Measurements from ENCODE around the gene DCLK2. TPM values are rescaled to one million over a fixed set of nuclear protein-coding genes. Genes with fewer than 3 reads are reported as not detected.

DCLK2 gene
- total RNA-seq, 3 donors from 2014 or later = 0.08 TPM; not detected in 2

DNA sequence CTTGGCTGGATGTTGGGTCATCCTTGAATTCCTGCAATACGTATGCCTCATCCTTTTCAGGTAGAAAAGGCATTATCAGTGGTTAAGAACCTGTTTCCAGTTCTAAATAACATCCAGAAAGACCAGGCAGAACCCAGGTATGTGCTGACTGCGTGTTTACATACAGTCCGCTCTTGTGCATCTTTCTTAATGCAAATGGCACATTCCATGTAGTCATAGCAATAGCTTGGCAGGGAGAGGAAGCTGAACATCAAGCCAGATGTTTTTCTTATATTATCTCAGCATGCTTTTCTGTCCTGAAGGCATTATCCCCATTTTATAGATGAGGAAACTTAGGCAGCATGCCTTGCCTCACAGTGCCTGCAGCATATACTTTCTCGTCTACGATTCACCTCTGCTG lies 2.1 kb downstream of the DCLK2 start:
- ATAC-seq (no peak), DNase-seq (no peak)
- H3K27me3 Mint-ChIP-seq (ENCODE audit: low read depth) = peaks cover 48% of the 10 kb centered on the region
- peaks cover 5% of the 10 kb centered on the region for H3K9me3 Mint-ChIP-seq
- H3K4me3 Mint-ChIP-seq = no peak overlapping the region
- no peaks in the 10 kb centered on the region for H3K36me3 Mint-ChIP-seq (ENCODE audit: insufficient read depth)
- peaks cover 3% of the 10 kb centered on the region for H3K4me1 Mint-ChIP-seq (ENCODE audit: low read depth)

DNA sequence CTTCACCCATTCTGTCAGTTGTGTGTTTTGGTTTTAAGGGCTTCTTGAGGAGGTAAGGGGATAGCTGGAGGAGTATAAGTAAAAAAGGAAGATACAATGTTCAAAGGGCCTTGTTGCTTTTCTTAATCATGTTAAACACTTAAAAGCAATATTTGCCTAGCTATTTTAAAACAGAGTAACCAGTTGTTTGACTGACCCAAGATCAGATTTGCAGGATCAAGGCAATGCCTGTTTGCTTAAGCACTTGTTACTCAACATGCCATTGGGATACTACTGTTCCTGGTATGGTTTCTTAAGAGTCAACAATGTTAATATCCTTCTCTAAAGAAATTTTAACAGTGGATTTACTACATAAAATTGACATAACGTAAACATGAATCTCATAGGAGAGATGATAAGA lies 2.6 kb downstream of the DCLK2 start:
- no peaks in the 10 kb centered on the region for H3K36me3 Mint-ChIP-seq (ENCODE audit: insufficient read depth)
- DNase-seq (no peak), ATAC-seq (no peak)
- H3K9me3 Mint-ChIP-seq = peaks cover 5% of the 10 kb centered on the region
- H3K27me3 Mint-ChIP-seq (ENCODE audit: low read depth) = peaks cover 43% of the 10 kb centered on the region
- H3K4me3 Mint-ChIP-seq = no peak overlapping the region
- peaks cover 3% of the 10 kb centered on the region for H3K4me1 Mint-ChIP-seq (ENCODE audit: low read depth)

DNA sequence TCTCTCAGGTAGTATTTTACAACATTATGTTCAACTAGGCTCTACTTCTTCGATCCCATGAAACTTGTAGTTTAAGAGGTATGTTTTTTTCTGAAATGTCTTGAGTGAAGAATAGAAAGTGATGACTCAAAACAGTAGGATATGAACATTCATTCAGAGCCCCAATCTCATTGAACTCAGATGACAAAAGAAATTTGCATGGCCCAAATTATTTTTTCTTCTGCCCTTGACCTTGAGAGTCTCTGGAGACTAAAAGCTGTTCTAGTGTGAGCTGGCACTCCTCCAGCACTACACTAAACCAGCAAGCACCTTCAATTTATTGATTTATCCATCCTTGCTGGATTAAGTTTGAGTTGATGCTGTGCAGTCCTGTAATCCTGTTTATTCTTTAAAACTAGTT lies 4.0 kb downstream of the DCLK2 start:
- Mint-ChIP-seq H3K36me3 (ENCODE audit: insufficient read depth) (no peaks in the 10 kb centered on the region), H3K4me1 (ENCODE audit: low read depth) (peaks cover 3% of the 10 kb centered on the region), H3K27me3 (ENCODE audit: low read depth) (peaks cover 30% of the 10 kb centered on the region), H3K4me3 (no peak overlapping the region), H3K9me3 (no peaks in the 10 kb centered on the region)
- DNase-seq (no peak), ATAC-seq (no peak)

DNA sequence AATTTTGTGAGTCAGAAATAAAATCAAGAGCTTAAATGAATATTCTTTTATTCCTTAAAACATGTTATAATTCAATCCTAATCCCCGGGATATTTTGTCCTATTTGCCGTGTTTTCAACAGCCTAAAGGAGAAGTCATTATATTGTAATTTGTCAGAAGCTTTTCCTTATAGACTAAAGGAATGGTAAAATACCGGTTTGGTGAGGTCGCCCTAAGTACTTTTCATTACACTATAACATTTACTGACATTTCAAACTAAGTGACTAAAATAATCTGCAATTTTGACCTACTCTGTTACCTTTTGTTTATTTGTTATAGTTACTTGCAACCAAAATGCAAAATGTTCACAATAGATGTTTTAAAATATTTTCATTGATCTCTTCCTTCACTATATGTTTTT lies 8.8 kb downstream of the DCLK2 start:
- no peak overlapping the region for H3K4me3 Mint-ChIP-seq
- no peak for DNase-seq
- H3K36me3 Mint-ChIP-seq (ENCODE audit: insufficient read depth) = no peaks in the 10 kb centered on the region
- no peaks in the 10 kb centered on the region for H3K4me1 Mint-ChIP-seq (ENCODE audit: low read depth)
- H3K9me3 Mint-ChIP-seq = no peaks in the 10 kb centered on the region
- peaks cover 18% of the 10 kb centered on the region for H3K27me3 Mint-ChIP-seq (ENCODE audit: low read depth)
- ATAC-seq = no peak

DNA sequence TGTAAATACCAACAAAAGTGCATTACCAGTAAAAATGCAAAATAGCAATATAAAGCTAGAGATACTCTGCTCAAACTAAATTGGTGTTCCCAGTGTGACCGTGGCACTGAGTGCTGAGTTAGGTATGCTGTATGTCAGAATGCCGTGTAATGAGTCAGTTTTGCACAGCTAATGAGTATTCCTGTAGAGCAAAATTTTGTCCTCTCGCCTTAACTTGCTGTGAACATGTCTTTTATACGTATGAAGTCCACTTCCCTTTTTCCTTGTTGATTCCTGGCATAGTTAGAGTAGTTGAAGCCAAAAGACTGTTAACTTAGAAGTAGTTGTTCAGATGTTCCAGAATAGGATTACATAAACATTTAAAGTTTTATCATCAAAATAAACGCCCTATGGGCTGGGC lies 11.5 kb downstream of the DCLK2 start:
- Mint-ChIP-seq H3K4me1 (ENCODE audit: low read depth) (no peaks in the 10 kb centered on the region), H3K27me3 (ENCODE audit: low read depth) (peaks cover 10% of the 10 kb centered on the region), H3K4me3 (no peak overlapping the region), H3K36me3 (ENCODE audit: insufficient read depth) (no peaks in the 10 kb centered on the region), H3K9me3 (no peaks in the 10 kb centered on the region)
- no peak for DNase-seq
- no peak for ATAC-seq

DNA sequence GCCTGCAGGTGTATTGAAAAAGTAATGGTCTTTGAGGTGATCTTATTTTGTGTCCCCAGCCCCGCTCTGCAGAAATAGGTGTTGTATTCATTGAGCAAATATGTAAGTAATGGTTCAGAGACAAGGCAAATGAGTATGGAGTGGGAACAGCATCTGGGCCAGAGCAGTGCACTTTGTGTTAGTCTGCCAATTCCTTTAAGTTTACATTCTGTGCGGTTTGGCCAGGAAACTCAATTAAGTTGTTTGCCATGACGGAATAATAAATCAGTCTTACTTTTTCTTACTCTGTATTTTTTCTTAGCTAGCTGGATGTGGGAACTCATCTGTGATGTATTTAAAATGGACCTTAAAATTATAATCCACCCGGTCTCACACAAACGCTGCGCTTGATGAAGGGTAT lies 12.6 kb downstream of the DCLK2 start:
- DNase-seq = no peak
- H3K4me3 Mint-ChIP-seq = no peak overlapping the region
- no peak for ATAC-seq
- peaks cover 10% of the 10 kb centered on the region for H3K27me3 Mint-ChIP-seq (ENCODE audit: low read depth)
- H3K9me3 Mint-ChIP-seq = no peaks in the 10 kb centered on the region
- no peaks in the 10 kb centered on the region for H3K36me3 Mint-ChIP-seq (ENCODE audit: insufficient read depth)
- H3K4me1 Mint-ChIP-seq (ENCODE audit: low read depth) = no peaks in the 10 kb centered on the region

DNA sequence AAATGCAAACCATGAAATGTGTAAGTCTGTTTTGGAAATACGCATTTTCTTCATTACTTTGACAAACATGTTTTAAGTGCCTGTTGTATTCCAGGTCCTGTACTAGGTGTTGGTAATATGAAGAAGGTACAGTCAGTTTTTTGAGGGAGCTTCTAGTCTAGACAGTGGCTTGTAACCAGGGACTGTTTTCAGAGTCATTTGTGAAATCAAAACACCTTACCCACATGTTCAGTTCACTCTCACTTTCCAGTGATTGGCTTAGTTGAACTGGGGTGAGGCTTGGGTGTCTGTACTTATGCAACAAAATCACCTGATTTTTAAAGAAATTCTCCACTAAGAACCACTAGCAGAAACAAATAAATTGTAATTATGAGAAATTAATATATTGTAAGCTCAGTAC lies 16.4 kb downstream of the DCLK2 start:
- Mint-ChIP-seq H3K36me3 (ENCODE audit: insufficient read depth) (no peaks in the 10 kb centered on the region), H3K4me3 (no peak overlapping the region), H3K4me1 (ENCODE audit: low read depth) (no peaks in the 10 kb centered on the region), H3K27me3 (ENCODE audit: low read depth) (peaks cover 3% of the 10 kb centered on the region), H3K9me3 (no peaks in the 10 kb centered on the region)
- DNase-seq (no peak), ATAC-seq (no peak)

DNA sequence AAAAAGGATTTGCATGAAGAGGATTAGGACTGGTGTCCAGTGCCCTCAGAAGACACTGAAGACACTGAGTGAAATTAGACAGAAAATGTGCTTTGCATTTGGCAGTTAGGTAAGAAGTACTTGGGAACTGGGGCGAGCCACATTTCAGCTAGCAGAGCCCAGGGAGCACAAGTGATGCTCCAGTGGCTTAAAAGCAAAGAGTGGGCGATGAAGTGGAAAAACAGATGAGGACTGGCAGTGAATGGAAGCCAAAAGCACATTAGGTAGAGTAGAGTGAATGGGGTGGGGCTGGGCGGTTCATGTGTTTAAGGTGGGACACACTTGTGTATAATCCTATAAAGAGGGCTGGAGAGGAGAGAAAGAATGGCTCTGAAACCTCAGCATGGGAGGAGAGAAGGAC lies 18.4 kb downstream of the DCLK2 start:
- ATAC-seq = no peak

DNA sequence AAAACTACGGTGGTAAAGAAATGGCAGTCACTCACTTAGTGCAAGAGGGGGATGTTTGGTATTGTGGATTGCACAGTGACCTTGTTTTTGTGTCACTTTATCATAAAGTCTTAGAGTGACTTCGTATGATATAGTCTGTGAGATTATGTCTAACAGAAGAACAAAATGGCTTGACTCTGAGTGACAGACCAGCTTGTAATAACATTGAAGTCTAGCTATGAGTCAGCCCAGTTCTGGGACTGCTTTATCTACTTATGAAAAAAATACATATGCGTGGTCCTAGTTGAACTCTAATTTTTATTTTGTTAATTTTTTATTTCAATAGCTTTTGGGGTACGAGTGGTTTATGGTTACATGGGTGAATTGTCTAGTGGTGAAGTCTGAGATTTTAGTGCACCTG lies 20.0 kb downstream of the DCLK2 start:
- Mint-ChIP-seq H3K4me1 (ENCODE audit: low read depth) (no peaks in the 10 kb centered on the region), H3K4me3 (no peak overlapping the region), H3K36me3 (ENCODE audit: insufficient read depth) (no peaks in the 10 kb centered on the region), H3K27me3 (ENCODE audit: low read depth) (peaks cover 6% of the 10 kb centered on the region), H3K9me3 (no peaks in the 10 kb centered on the region)
- DNase-seq (no peak), ATAC-seq (no peak)

More for the DNA sequence above, 18.4 kb downstream of the DCLK2 start:
- no peak for DNase-seq
- peaks cover 3% of the 10 kb centered on the region for H3K27me3 Mint-ChIP-seq (ENCODE audit: low read depth)
- H3K4me3 Mint-ChIP-seq = no peak overlapping the region
- H3K4me1 Mint-ChIP-seq (ENCODE audit: low read depth) = no peaks in the 10 kb centered on the region
- no peaks in the 10 kb centered on the region for H3K36me3 Mint-ChIP-seq (ENCODE audit: insufficient read depth)
- H3K9me3 Mint-ChIP-seq = no peaks in the 10 kb centered on the region

DNA sequence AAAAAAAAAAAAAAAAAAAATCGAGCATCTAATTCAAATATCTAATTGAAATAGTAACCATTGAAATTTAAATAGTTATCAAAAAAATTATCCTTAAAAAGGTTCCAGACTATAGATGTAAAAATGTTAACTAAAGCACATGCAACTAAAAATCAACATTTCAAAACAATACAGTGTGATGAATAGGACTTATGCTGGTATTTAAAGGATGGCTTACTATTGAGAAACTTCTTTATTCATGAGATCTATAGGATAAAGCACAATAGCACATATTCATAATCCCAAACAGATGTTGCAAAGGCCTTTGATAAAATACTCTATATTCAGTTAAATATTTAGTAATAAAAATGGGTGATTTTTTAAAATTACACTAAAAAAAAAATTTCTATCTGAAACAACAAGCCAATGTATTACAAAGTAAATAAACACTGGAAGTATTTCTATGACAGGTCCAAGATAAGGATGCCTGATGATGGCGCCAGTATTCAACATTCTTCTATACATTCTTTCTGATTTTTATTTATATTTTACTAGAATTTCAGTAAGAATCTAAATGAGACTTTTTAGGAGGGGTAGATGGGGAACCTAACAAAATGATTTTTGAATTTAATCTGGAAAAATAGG lies 26.3 kb downstream of the DCLK2 start:
- ATAC-seq (no peak), DNase-seq (no peak)
- no peaks in the 10 kb centered on the region for H3K4me1 Mint-ChIP-seq (ENCODE audit: low read depth)
- peaks cover 12% of the 10 kb centered on the region for H3K27me3 Mint-ChIP-seq (ENCODE audit: low read depth)
- H3K4me3 Mint-ChIP-seq = no peak overlapping the region
- no peaks in the 10 kb centered on the region for H3K36me3 Mint-ChIP-seq (ENCODE audit: insufficient read depth)
- no peaks in the 10 kb centered on the region for H3K9me3 Mint-ChIP-seq

DNA sequence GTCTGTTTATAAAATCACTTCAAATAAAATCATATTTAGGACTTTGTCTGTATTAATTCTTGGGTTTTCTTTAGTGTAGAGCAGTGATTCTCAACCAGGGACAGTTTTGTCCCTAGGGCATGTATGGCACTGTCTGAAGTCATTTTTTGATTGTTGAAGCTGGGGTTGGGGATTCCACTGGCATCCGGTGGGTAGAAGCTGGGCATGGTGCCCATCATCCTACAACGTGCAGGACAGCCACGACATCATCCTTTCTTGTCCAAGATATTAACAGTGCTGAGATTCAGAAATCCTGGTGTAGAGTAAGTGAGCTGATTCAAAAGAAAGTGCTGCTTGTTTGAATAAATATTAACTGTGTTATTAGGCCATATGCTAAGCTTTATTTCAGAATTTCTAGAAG lies 28.6 kb downstream of the DCLK2 start:
- no peaks in the 10 kb centered on the region for H3K4me1 Mint-ChIP-seq (ENCODE audit: low read depth)
- no peaks in the 10 kb centered on the region for H3K36me3 Mint-ChIP-seq (ENCODE audit: insufficient read depth)
- H3K9me3 Mint-ChIP-seq = no peaks in the 10 kb centered on the region
- peaks cover 12% of the 10 kb centered on the region for H3K27me3 Mint-ChIP-seq (ENCODE audit: low read depth)
- ATAC-seq = no peak
- no peak overlapping the region for H3K4me3 Mint-ChIP-seq
- no peak for DNase-seq

DNA sequence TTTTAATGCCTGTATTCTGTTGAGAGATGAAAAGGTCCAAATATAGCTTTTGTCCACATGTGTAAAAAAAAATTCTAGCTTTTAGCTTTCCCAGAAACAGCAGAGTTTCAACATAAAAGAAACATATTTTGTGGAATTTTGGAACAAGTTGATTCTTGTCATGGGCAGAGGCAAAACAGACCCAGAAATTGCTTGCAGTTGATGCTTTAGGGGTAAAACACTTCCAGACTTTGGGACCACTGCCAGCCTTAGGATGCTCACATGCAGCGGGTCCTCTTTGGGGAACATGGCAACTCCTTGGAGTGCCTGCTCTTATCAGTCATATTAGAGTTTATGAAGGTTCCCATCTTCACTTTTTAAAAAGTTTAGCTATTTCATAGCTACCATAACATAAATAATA lies 30.4 kb downstream of the DCLK2 start:
- Mint-ChIP-seq H3K9me3 (peaks cover 1% of the 10 kb centered on the region), H3K27me3 (ENCODE audit: low read depth) (peaks cover 5% of the 10 kb centered on the region), H3K36me3 (ENCODE audit: insufficient read depth) (no peaks in the 10 kb centered on the region), H3K4me1 (ENCODE audit: low read depth) (no peaks in the 10 kb centered on the region), H3K4me3 (no peak overlapping the region)
- ATAC-seq (no peak), DNase-seq (no peak)

DNA sequence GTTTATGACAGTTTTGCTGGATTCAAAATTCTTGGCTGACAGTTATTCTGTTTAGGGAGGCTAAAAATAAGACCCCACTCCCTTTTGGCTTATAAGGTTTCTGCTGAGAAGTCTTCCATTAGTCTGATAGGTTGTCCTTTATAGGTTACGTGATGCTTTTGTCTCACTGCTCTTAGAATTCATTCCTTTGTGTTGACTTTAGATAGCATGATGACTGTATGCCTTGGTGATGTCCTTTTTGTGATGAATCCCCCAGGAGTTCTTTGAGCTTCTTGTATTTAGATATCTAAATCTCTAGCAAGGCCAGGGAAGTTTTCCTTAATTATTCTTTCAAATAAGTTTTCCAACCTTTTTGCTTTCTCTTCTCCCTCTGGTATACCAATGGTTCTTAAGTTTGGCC lies 36.4 kb downstream of the DCLK2 start:
- Mint-ChIP-seq H3K27me3 (ENCODE audit: low read depth) (peaks cover 10% of the 10 kb centered on the region), H3K36me3 (ENCODE audit: insufficient read depth) (no peaks in the 10 kb centered on the region), H3K4me1 (ENCODE audit: low read depth) (no peaks in the 10 kb centered on the region), H3K4me3 (no peak overlapping the region), H3K9me3 (peaks cover 6% of the 10 kb centered on the region)
- ATAC-seq (no peak), DNase-seq (no peak)

DNA sequence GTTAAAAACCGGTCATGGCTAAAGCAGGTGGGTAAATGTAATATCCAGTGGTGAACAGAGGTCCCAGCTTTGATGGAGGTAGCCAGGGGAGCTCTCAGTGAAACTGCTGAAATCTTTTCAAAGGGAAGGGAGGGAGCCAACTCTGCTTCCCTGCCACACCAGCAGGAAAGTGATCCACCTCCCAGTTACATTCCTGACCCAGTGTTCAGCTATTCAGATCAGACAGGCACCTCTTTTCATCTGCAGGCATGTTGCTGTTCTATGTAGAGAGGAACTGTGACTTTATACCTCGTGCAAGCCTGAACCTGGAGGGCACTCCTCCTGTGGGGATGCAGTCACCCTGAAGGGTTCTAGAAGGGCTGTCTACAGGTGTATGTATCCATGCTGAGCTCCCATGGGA lies 37.6 kb downstream of the DCLK2 start:
- no peaks in the 10 kb centered on the region for H3K4me1 Mint-ChIP-seq (ENCODE audit: low read depth)
- ATAC-seq (no peak), DNase-seq (no peak)
- H3K9me3 Mint-ChIP-seq = peaks cover 6% of the 10 kb centered on the region
- H3K4me3 Mint-ChIP-seq = no peak overlapping the region
- no peaks in the 10 kb centered on the region for H3K36me3 Mint-ChIP-seq (ENCODE audit: insufficient read depth)
- H3K27me3 Mint-ChIP-seq (ENCODE audit: low read depth) = peaks cover 10% of the 10 kb centered on the region

DNA sequence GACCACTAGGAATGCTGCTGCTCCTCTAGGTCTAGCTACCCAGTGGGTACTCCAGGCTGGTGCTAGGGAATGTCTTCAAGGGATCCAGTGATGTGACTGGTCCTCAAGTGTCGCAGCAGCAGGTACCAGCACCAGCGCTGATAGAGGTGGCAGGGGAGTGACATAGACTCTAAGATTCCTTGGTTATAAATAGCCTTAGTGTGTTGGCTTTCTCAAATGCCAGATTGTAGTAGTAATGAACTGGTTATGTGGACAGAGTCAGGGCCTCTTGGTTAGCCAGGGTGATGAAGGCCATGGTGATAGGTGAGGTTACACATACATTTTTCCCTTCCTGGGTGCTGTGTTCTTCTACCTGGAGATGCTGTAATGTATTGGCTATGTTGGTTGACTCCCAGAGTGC lies 38.3 kb downstream of the DCLK2 start:
- no peaks in the 10 kb centered on the region for H3K36me3 Mint-ChIP-seq (ENCODE audit: insufficient read depth)
- H3K4me3 Mint-ChIP-seq = no peak overlapping the region
- H3K27me3 Mint-ChIP-seq (ENCODE audit: low read depth) = peaks cover 11% of the 10 kb centered on the region
- peaks cover 6% of the 10 kb centered on the region for H3K9me3 Mint-ChIP-seq
- no peak for ATAC-seq
- no peaks in the 10 kb centered on the region for H3K4me1 Mint-ChIP-seq (ENCODE audit: low read depth)
- no peak for DNase-seq

DNA sequence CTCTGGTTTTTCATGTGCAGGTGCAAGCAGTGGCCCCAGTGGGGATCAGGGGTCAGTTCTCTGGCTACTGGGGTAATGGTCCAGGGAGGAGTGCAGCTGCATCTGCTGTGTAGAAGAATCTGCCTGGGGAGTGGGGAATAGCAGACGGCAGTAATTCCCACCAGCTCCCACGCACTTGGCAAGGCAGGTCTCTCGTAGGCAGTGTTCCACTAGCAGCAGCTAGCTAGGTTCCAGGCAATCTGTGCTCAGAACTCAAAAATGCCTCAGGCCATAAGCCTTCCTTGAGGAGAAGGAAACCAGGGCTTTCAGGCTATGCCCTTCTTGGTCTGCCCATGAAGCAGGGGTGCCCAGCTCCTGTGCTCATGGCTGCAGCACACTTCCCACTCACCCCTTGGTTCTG lies 38.8 kb downstream of the DCLK2 start:
- no peak for ATAC-seq
- Mint-ChIP-seq H3K9me3 (peaks cover 6% of the 10 kb centered on the region), H3K4me3 (no peak overlapping the region), H3K36me3 (ENCODE audit: insufficient read depth) (no peaks in the 10 kb centered on the region), H3K4me1 (ENCODE audit: low read depth) (no peaks in the 10 kb centered on the region), H3K27me3 (ENCODE audit: low read depth) (peaks cover 11% of the 10 kb centered on the region)
- no peak for DNase-seq
